Adrenal gland (tissue), 19 donors: Measurements from ENCODE around the gene OGA. TPM values are rescaled to one million over a fixed set of nuclear protein-coding genes. Genes with fewer than 3 reads are reported as not detected.

Experiments
- DNase-seq, 7 donors: peaks; one replicate each; pipeline ENCODE4 v3.0.0-alpha.2; 2019 to 2020
- H3K27ac ChIP-seq, 5 donors: fragments of 200-600 bp; sonication (generic) in 4 of 5; 1 replicate in 3 of 5; 2 replicates in 2 of 5; pipeline versions ENCODE4 v1.5.1 to v1.8.0; 2016 to 2020; ENCODE audit warnings: mild to moderate bottlenecking in 1 of 5
- H3K27me3 ChIP-seq: fragments of 200-600 bp; 2 replicates; pipeline ENCODE4 v1.8.0; 2021
- H3K36me3 ChIP-seq, 2 donors: fragments of 200-600 bp; replicated peaks in 1 of 2; 1 replicate in 1 of 2; 2 replicates in 1 of 2; pipeline versions ENCODE4 v1.5.1 to v1.8.0; 2018 to 2022
- H3K4me1 ChIP-seq, 2 donors: fragments of 200-600 bp; replicated peaks in 1 of 2; 1 replicate in 1 of 2; 2 replicates in 1 of 2; pipeline versions ENCODE4 v1.5.1 to v1.8.0; 2018 to 2021
- H3K4me3 ChIP-seq, 4 donors: fragments of 200-600 bp; sonication (generic) in 3 of 4; one replicate each; pipeline ENCODE4 v1.5.1; 2016 to 2018
- H3K9me3 ChIP-seq, 3 donors: fragments of 200-600 bp; sonication (generic) in 1 of 3; replicated peaks in 1 of 3; 1 replicate in 2 of 3; 2 replicates in 1 of 3; pipeline versions ENCODE4 v1.5.1 to v1.8.0; 2016 to 2021
- CTCF ChIP-seq, 6 experiments: fragments of 450-650 bp in 4 of 6; fragments of 200-600 bp in 2 of 6; sonication (generic) in 1 of 6; IDR thresholded peaks; 1 replicate in 5 of 6; 2 replicates in 1 of 6; pipeline versions ENCODE4 v1.5.1 to v1.8.0; 2016 to 2021; ENCODE audit warnings: antibody characterized with exemption in 6 of 6, mild to moderate bottlenecking in 2 of 6, moderate library complexity in 1 of 6
- POLR2A ChIP-seq, 2 donors: fragments of 450-650 bp; IDR thresholded peaks; one replicate each; pipeline ENCODE4 v1.6.1; 2017; ENCODE audit warnings: antibody characterized with exemption in 2 of 2, mild to moderate bottlenecking in 2 of 2, moderate library complexity in 1 of 2
- WGBS, 4 donors: extraction: QIAGEN DNeasy Blood & Tissue Kit in 2 of 4; methylation state at CpG; one replicate each; pipeline versions ENCODE4 v1.1.5 to v1.1.7; 2013 to 2017; 5-methylcytosine and 5-hydroxymethylcytosine counted together
- intact Hi-C, 2 donors: fragments of 100-400 bp; cut with DNase I; formaldehyde crosslinking; loops; one replicate each; pipeline versions ENCODE4 v1.14.1 to v1.15.0; 2022 to 2023
- long read RNA-seq, 10 donors: library from polyadenylated mRNA in 3 of 10; unstranded in 2 of 10; stranded (forward) in 1 of 10; transcript quantifications; one replicate each; pipeline ENCODE4 v2.0.0 and lab custom pipeline, GENCODE V29; 2021 to 2026
- polyA plus RNA-seq, 3 donors: library from polyadenylated mRNA; stranded (reverse); fragments of 200-250 nt in 2 of 3; fragments of 350-450 nt in 1 of 3; fragmentation: Illumina TruSeq in 1 of 3; extraction: RNeasy Lipid Tissue Mini Kit (QIAGEN cat#74804) in 1 of 3; gene quantifications; one replicate each; pipeline ENCODE4 v1.2.3, GENCODE V29; 2013 to 2014
- total RNA-seq, 9 donors: library from RNA; depleted of rRNA in 4 of 9; stranded (reverse); fragments of >200 nt in 4 of 9; fragments of 120-200 nt in 1 of 9; fragmentation: NEBNext Ultra II Directional in 1 of 9; extraction: Animal tissue kit (Norgen Biotek cat#: 25700) in 1 of 9; gene quantifications; one replicate each; pipeline versions ENCODE4 v1.1.0 to v1.2.4, GENCODE V29; 2013 to 2023
- donor health status: healthy with polysubstance abuse.
- donor health status: Bipolar disorder and iron deficiency.
- donor health status: DM: yes; HTN: yes; CAD: no.
- donor health status: DM: no; HTN: no; CAD: no.
- donor health status: DM: no; HTN: no; CAD: no.
- donor health status: DM: yes; HTN: yes; CAD: no.

OGA gene
- total RNA-seq (100 to 1,000 TPM in 2 of 9 donors, 10 to 100 TPM in 7; 32.8 to 119 (median 76.6) TPM), polyA plus RNA-seq (10 to 100 TPM; 55.4 to 81.2 (median 65.5) TPM)
- long read RNA-seq, donor 1, full-length matches to known transcripts: 4 of 10 reads
- long read RNA-seq, donor 1, partial matches to known transcripts: 6 of 10 reads
- long read RNA-seq, donor 1, other reads (novel, unspliced or antisense): 0 of 10 reads
- long read RNA-seq, donor 2, full-length matches to known transcripts: 3 of 9 reads
- long read RNA-seq, donor 2, partial matches to known transcripts: 6 of 9 reads
- long read RNA-seq, donor 2, other reads (novel, unspliced or antisense): 0 of 9 reads
- long read RNA-seq, donor 3, full-length matches to known transcripts: 7 of 7 reads
- long read RNA-seq, donor 3, partial matches to known transcripts: 0 of 7 reads
- long read RNA-seq, donor 3, other reads (novel, unspliced or antisense): 0 of 7 reads
- long read RNA-seq, donor 4, partial matches to known transcripts: 2 of 2 reads
- long read RNA-seq, donor 4, other reads (novel, unspliced or antisense): 0 of 2 reads
- long read RNA-seq, donor 5, full-length matches to known transcripts: 8 of 24 reads
- long read RNA-seq, donor 5, partial matches to known transcripts: 4 of 24 reads
- long read RNA-seq, donor 5, other reads (novel, unspliced or antisense): 12 of 24 reads
- long read RNA-seq, donor 6, partial matches to known transcripts: 3 of 4 reads
- long read RNA-seq, donor 6, other reads (novel, unspliced or antisense): 1 of 4 reads
- long read RNA-seq, donor 7, partial matches to known transcripts: 0 of 1 reads
- long read RNA-seq, donor 7, other reads (novel, unspliced or antisense): 0 of 1 reads
- long read RNA-seq, donor 8, full-length matches to known transcripts: 3 of 15 reads
- long read RNA-seq, donor 8, partial matches to known transcripts: 12 of 15 reads
- long read RNA-seq, donor 8, other reads (novel, unspliced or antisense): 0 of 15 reads
- long read RNA-seq, donor 9, full-length matches to known transcripts: 5 of 5 reads
- long read RNA-seq, donor 9, partial matches to known transcripts: 0 of 5 reads
- long read RNA-seq, donor 9, other reads (novel, unspliced or antisense): 0 of 5 reads
- long read RNA-seq, donor 10, partial matches to known transcripts: 0 of 1 reads
- long read RNA-seq, donor 10, other reads (novel, unspliced or antisense): 0 of 1 reads

- no peaks in the 10 kb centered on the region for H3K9me3 ChIP-seq
- DNase-seq: peak; percentile 98 to 100 (median 99)
- intact Hi-C loops: loop anchor here in 1 of 2 donors (10.0 kb wide), 1 partner anchor 883 kb away; no protein-coding TSS in a partner anchor
- peaks cover 25 to 36% of the 10 kb centered on the region in 2 donors for H3K4me1 ChIP-seq
- H3K27me3 ChIP-seq: no peaks in the 10 kb centered on the region
- peak within 1 kb of the TSS; percentile 38 to 94 (median 75) for H3K4me3 ChIP-seq
- peak within 1 kb of the TSS; percentile 31 to 96 (median 90) for H3K27ac ChIP-seq
- TF ChIP-seq POLR2A (IDR thresholded peaks at IDR 0.05) (peak; percentile 83 to 98), CTCF (IDR thresholded peaks at IDR 0.05) (no peak)
- no peaks in the 10 kb centered on the region for H3K36me3 ChIP-seq
- WGBS, 4 donors: 0 to 4% (median 1%) methylated on average over 19 to 47 of the region's 47 CpGs
Measured at GRCh38 chr10:101818119-101818871, at the start of gene OGA. Gene OGA, minus strand, starts transcription at chr10:101818444. Its CDS starts 422 bp downstream, at chr10:101818022.

- Histone ChIP-seq H3K4me1 (no peaks in the 10 kb centered on the region), H3K27me3 (no peaks in the 10 kb centered on the region), H3K36me3 (no peaks in the 10 kb centered on the region), H3K9me3 (no peaks in the 10 kb centered on the region), H3K4me3 (no peak overlapping the region), H3K27ac (no peak overlapping the region)
- DNase-seq: no peak
- intact Hi-C loops: no loop called here
- WGBS, 4 donors: 63 to 79% (median 71%) methylated on average over 1 of the region's 1 CpG
- TF ChIP-seq POLR2A (IDR thresholded peaks at IDR 0.05): no peak
- TF ChIP-seq CTCF (IDR thresholded peaks at IDR 0.05): no peak
Measured at GRCh38 chr10:101867931-101868330, 49.7 kb upstream of the OGA start.

- intact Hi-C loops: no loop called here
- Histone ChIP-seq H3K9me3 (peaks cover 0 to 8% (median 0%) of the 10 kb centered on the region in 3 donors), H3K4me1 (peaks cover 7 to 15% of the 10 kb centered on the region in 2 donors), H3K27ac (no peak overlapping the region), H3K36me3 (no peaks in the 10 kb centered on the region), H3K27me3 (no peaks in the 10 kb centered on the region), H3K4me3 (no peak overlapping the region)
- 96 to 97% (median 96%) methylated on average over 2 of the region's 2 CpGs for WGBS, 4 donors
- TF ChIP-seq CTCF (IDR thresholded peaks at IDR 0.05): no peak
- no peak for TF ChIP-seq POLR2A (IDR thresholded peaks at IDR 0.05)
- DNase-seq: no peak
Measured at GRCh38 chr10:101859530-101859929, 41.3 kb upstream of the OGA start.
